H1 (cell line): ENCODE results near the gene TCF7L2. TPM values are rescaled to one million over a fixed set of nuclear protein-coding genes. Genes with fewer than 3 reads are reported as not detected.

ENCODE experiments used
- BCL11A ChIP-seq, 2 experiments: IDR thresholded peaks; one replicate each; pipeline ENCODE4 v1.6.1; 2011; ENCODE audit warnings: low read depth in 2 of 2, low read length in 2 of 2, mild to moderate bottlenecking in 2 of 2
- EGR1 ChIP-seq: IDR thresholded peaks from 2 replicates; pipeline ENCODE4 v1.6.1; 2011; ENCODE audit warnings: low read depth, low read length, borderline replicate concordance
- GABPA ChIP-seq: IDR thresholded peaks from 2 replicates; pipeline ENCODE4 v1.6.1; 2011; ENCODE audit warnings: mild to moderate bottlenecking, low read length, moderate library complexity, borderline replicate concordance; ENCODE audit not compliant: insufficient read depth
- HDAC6 ChIP-seq: IDR thresholded peaks from one replicate; pipeline ENCODE4 v1.7.1; 2012; ENCODE audit warnings: low read depth, mild to moderate bottlenecking, inconsistent platforms, low read length, moderate library complexity
- KDM4A ChIP-seq: IDR thresholded peaks from one replicate; pipeline ENCODE4 v1.7.1; 2012; ENCODE audit warnings: low read depth, mild to moderate bottlenecking, moderate library complexity, low read length, inconsistent platforms; ENCODE audit not compliant: severe bottlenecking
- KDM5A ChIP-seq: fragments of 200-600 bp; IDR thresholded peaks from 2 replicates; pipeline ENCODE4 v1.7.1; 2012; ENCODE audit warnings: mild to moderate bottlenecking, low read length, inconsistent platforms, mixed read lengths
- NRF1 ChIP-seq: IDR thresholded peaks from 2 replicates; pipeline ENCODE4 v1.6.1; 2011; ENCODE audit warnings: mild to moderate bottlenecking, low read depth, low read length, improper control_type of control experiment
- TBP ChIP-seq: IDR thresholded peaks from 2 replicates; pipeline ENCODE4 v1.6.1; 2011; ENCODE audit warnings: low read depth, low read length, improper control_type of control experiment
- polyA plus RNA-seq, 7 experiments: library from polyadenylated mRNA; depleted of rRNA in 3 of 7; stranded (reverse) in 5 of 7; unstranded in 2 of 7; fragments of >200 nt in 5 of 7; fragments of 200-250 nt in 2 of 7; gene quantifications; 1 replicate in 5 of 7; 2 replicates in 1 of 7; 4 replicates in 1 of 7; pipeline versions ENCODE4 v1.2.1 to v1.2.3, GENCODE V29; 2011 to 2013; ENCODE audit warnings: missing spikeins in 2 of 7, mixed read lengths in 2 of 7
- total RNA-seq: library from RNA; stranded (reverse); fragmentation: NEBNext Ultra II Directional; extraction: Animal tissue kit (Norgen Biotek cat#: 25700); gene quantifications from 2 replicates; pipeline ENCODE4 v1.2.1, GENCODE V29; 2021
- TF ChIP-seq, protein P1 (sequence below): fragments of 300-600 bp; sonication (generic); IDR thresholded peaks from 2 replicates; pipeline ENCODE4 v1.7.1; 2012; ENCODE audit warnings: low read length, moderate library complexity, mild to moderate bottlenecking, inconsistent platforms; ENCODE audit not compliant: insufficient replicate concordance

TCF7L2 gene
- total and polyA plus RNA-seq, 2 of the 8 experiments (the other 6 are each of a cell fraction or from before 2014, with no cell fraction given): 33.9 to 67.3 TPM

DNA sequence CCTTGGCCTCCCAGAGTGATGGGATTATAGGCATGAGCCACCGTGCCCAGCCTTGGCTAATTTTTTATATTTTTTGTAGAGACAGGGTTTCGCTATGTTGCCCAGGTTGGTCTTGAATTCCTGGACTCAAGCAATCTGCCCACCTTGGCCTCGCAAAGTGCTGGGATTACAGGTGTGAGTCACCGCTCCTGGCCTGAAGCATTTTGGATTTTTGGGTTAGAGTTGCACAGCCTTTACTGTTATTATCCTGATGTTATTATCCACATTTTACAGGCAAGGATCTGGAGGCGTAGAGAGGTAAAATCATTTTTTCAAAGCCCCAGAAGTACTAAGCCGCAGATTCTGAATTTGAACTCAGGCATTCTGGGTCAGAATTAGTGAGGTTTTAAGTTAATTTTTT lies 75.4 kb downstream of the TCF7L2 start (continued):
- TF ChIP-seq NRF1 (no peak), TBP (no peak), KDM4A (no peak), GABPA (no peak), EGR1 (no peak), BCL11A (IDR thresholded peaks at IDR 0.05; ENCODE audit: low read depth in 2 of 2, low read length in 2 of 2) (no peak), KDM5A (no peak), HDAC6 (no peak)
- TF ChIP-seq, protein P1, sequence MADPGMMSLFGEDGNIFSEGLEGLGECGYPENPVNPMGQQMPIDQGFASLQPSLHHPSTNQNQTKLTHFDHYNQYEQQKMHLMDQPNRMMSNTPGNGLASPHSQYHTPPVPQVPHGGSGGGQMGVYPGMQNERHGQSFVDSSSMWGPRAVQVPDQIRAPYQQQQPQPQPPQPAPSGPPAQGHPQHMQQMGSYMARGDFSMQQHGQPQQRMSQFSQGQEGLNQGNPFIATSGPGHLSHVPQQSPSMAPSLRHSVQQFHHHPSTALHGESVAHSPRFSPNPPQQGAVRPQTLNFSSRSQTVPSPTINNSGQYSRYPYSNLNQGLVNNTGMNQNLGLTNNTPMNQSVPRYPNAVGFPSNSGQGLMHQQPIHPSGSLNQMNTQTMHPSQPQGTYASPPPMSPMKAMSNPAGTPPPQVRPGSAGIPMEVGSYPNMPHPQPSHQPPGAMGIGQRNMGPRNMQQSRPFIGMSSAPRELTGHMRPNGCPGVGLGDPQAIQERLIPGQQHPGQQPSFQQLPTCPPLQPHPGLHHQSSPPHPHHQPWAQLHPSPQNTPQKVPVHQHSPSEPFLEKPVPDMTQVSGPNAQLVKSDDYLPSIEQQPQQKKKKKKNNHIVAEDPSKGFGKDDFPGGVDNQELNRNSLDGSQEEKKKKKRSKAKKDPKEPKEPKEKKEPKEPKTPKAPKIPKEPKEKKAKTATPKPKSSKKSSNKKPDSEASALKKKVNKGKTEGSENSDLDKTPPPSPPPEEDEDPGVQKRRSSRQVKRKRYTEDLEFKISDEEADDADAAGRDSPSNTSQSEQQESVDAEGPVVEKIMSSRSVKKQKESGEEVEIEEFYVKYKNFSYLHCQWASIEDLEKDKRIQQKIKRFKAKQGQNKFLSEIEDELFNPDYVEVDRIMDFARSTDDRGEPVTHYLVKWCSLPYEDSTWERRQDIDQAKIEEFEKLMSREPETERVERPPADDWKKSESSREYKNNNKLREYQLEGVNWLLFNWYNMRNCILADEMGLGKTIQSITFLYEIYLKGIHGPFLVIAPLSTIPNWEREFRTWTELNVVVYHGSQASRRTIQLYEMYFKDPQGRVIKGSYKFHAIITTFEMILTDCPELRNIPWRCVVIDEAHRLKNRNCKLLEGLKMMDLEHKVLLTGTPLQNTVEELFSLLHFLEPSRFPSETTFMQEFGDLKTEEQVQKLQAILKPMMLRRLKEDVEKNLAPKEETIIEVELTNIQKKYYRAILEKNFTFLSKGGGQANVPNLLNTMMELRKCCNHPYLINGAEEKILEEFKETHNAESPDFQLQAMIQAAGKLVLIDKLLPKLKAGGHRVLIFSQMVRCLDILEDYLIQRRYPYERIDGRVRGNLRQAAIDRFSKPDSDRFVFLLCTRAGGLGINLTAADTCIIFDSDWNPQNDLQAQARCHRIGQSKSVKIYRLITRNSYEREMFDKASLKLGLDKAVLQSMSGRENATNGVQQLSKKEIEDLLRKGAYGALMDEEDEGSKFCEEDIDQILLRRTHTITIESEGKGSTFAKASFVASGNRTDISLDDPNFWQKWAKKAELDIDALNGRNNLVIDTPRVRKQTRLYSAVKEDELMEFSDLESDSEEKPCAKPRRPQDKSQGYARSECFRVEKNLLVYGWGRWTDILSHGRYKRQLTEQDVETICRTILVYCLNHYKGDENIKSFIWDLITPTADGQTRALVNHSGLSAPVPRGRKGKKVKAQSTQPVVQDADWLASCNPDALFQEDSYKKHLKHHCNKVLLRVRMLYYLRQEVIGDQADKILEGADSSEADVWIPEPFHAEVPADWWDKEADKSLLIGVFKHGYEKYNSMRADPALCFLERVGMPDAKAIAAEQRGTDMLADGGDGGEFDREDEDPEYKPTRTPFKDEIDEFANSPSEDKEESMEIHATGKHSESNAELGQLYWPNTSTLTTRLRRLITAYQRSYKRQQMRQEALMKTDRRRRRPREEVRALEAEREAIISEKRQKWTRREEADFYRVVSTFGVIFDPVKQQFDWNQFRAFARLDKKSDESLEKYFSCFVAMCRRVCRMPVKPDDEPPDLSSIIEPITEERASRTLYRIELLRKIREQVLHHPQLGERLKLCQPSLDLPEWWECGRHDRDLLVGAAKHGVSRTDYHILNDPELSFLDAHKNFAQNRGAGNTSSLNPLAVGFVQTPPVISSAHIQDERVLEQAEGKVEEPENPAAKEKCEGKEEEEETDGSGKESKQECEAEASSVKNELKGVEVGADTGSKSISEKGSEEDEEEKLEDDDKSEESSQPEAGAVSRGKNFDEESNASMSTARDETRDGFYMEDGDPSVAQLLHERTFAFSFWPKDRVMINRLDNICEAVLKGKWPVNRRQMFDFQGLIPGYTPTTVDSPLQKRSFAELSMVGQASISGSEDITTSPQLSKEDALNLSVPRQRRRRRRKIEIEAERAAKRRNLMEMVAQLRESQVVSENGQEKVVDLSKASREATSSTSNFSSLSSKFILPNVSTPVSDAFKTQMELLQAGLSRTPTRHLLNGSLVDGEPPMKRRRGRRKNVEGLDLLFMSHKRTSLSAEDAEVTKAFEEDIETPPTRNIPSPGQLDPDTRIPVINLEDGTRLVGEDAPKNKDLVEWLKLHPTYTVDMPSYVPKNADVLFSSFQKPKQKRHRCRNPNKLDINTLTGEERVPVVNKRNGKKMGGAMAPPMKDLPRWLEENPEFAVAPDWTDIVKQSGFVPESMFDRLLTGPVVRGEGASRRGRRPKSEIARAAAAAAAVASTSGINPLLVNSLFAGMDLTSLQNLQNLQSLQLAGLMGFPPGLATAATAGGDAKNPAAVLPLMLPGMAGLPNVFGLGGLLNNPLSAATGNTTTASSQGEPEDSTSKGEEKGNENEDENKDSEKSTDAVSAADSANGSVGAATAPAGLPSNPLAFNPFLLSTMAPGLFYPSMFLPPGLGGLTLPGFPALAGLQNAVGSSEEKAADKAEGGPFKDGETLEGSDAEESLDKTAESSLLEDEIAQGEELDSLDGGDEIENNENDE: no peak
